ENCODE measurements around the gene JAKMIP1. TPM values are rescaled to one million over a fixed set of nuclear protein-coding genes. Genes with fewer than 3 reads are reported as not detected.

JAKMIP1 gene
- total RNA-seq, 1 donor from 2014 or later = not detected

GRCh38 chr4:6115342-6115741 lies 85.0 kb downstream of the JAKMIP1 start:
- DNase-seq (ENCODE audit: low read depth) = no peak

GRCh38 chr4:6114601-6115000 lies 85.7 kb downstream of the JAKMIP1 start:
- no peak for DNase-seq (ENCODE audit: low read depth)
- no peak overlapping the region for H3K4me3 ChIP-seq (ENCODE audit: low read depth, low read length)
- TF ChIP-seq CTCF (conservative IDR thresholded peaks at IDR 0.05; ENCODE audit: low read depth, low read length) = no peak

More at GRCh38 chr4:6115342-6115741, 85.0 kb downstream of the JAKMIP1 start:
- H3K4me3 ChIP-seq (ENCODE audit: low read depth, low read length) = no peak overlapping the region
- TF ChIP-seq CTCF (conservative IDR thresholded peaks at IDR 0.05; ENCODE audit: low read depth, low read length) = no peak

- no peak overlapping the region for H3K4me3 ChIP-seq (ENCODE audit: low read depth, low read length)
- no peak for TF ChIP-seq CTCF (conservative IDR thresholded peaks at IDR 0.05; ENCODE audit: low read depth, low read length)
- no peak for DNase-seq (ENCODE audit: low read depth)
Observed at GRCh38 chr4:6114181-6114580, 86.2 kb downstream of the JAKMIP1 start.

GRCh38 chr4:6113641-6114040 lies 86.7 kb downstream of the JAKMIP1 start:
- no peak for TF ChIP-seq CTCF (conservative IDR thresholded peaks at IDR 0.05; ENCODE audit: low read depth, low read length)

GRCh38 chr4:6112606-6113290 lies 87.6 kb downstream of the JAKMIP1 start:
- DNase-seq (ENCODE audit: low read depth) = no peak
- TF ChIP-seq CTCF (conservative IDR thresholded peaks at IDR 0.05; ENCODE audit: low read depth, low read length) = no peak
- H3K4me3 ChIP-seq (ENCODE audit: low read depth, low read length) = no peak overlapping the region

More at GRCh38 chr4:6113641-6114040, 86.7 kb downstream of the JAKMIP1 start:
- no peak overlapping the region for H3K4me3 ChIP-seq (ENCODE audit: low read depth, low read length)
- DNase-seq (ENCODE audit: low read depth) = no peak

- TF ChIP-seq CTCF (conservative IDR thresholded peaks at IDR 0.05; ENCODE audit: low read depth, low read length) = no peak
- no peak overlapping the region for H3K4me3 ChIP-seq (ENCODE audit: low read depth, low read length)
- no peak for DNase-seq (ENCODE audit: low read depth)
Observed at GRCh38 chr4:6111354-6111960, 88.9 kb downstream of the JAKMIP1 start.

Data from epithelial cell of proximal tubule (primary cell).